Measurements from ENCODE around the gene MARK2. TPM values are rescaled to one million over a fixed set of nuclear protein-coding genes. Genes with fewer than 3 reads are reported as not detected.

Gene MARK2
- total RNA-seq, 1 experiment from 2014 or later = 39.8 TPM

- H3K36me3 Mint-ChIP-seq (ENCODE audit: insufficient read depth, unreplicated experiment) = peaks cover 31% of the 10 kb centered on the region
- POLR2A ChIA-PET = interaction anchor here (2.2 kb wide), 1 partner anchor 16 kb away, joined by 11 read pairs; the partner anchor contains the start of gene COX8A
- intact Hi-C loops (cut with micrococcal nuclease) = no loop called here
- CTCF ChIA-PET = interaction anchor here (0.6 to 2.7 kb wide), 6 partner anchors 10 to 897 kb away, joined by 3 to 14 read pairs (median 4); no protein-coding TSS in a partner anchor
- BruUV-seq (replicated peaks) = no TSS peak
- DNase-seq (ENCODE audit: unreplicated experiment) = no peak
- no peak overlapping the region for H3K4me3 Mint-ChIP-seq (ENCODE audit: unreplicated experiment)
- H3K4me1 Mint-ChIP-seq (ENCODE audit: insufficient read depth, unreplicated experiment) = peaks cover 5% of the 10 kb centered on the region
- no peaks in the 10 kb centered on the region for H3K9me3 Mint-ChIP-seq (ENCODE audit: unreplicated experiment)
- no peak overlapping the region for H3K27ac Mint-ChIP-seq (ENCODE audit: low read depth, unreplicated experiment)
- TF ChIP-seq CTCF (IDR thresholded peaks at IDR 0.05; ENCODE audit: unreplicated experiment) = no peak
- no peaks in the 10 kb centered on the region for H3K27me3 Mint-ChIP-seq (ENCODE audit: insufficient read depth, unreplicated experiment)
Measured at GRCh38 chr11:63958008-63958407, 119.1 kb downstream of the MARK2 start.

Other genes with a start within 250 kb of the MARK2 start
- 3.6 and 3.9 TPM in 2 replicates for gene PLAAT3, start 224.7 kb upstream of the MARK2 start, total RNA-seq (2022)
- 74.0 and 77.1 TPM in 2 replicates for gene ATL3, start 167.7 kb upstream of the MARK2 start, total RNA-seq (2022)
- 95.4 and 129 TPM in 2 replicates for gene RTN3, start 157.6 kb upstream of the MARK2 start, total RNA-seq (2022)
- 2.6 and 5.2 TPM in 2 replicates for gene ZFTA, start 70.3 kb upstream of the MARK2 start, total RNA-seq (2022)
- gene SPINDOC, start 25.7 kb upstream of the MARK2 start, total RNA-seq (2022) = 17.1 and 21.4 TPM in 2 replicates
- gene RCOR2, start 78.1 kb downstream of the MARK2 start, total RNA-seq (2022) = 0.15 TPM in 1 of 2 replicates, not detected in the other
- gene NAA40, start 99.9 kb downstream of the MARK2 start, total RNA-seq (2022) = 11.7 and 13.4 TPM in 2 replicates
- gene COX8A, start 135.5 kb downstream of the MARK2 start, total RNA-seq (2022) = 461 and 466 TPM in 2 replicates
- 50.9 and 56.0 TPM in 2 replicates for gene OTUB1, start 147.3 kb downstream of the MARK2 start, total RNA-seq (2022)
- 2.7 and 7.0 TPM in 2 replicates for gene FLRT1, start 196.8 kb downstream of the MARK2 start, total RNA-seq (2022)

All from MCF 10A (cell line).